HG03378 (cell line): ENCODE data around the gene PIGT.
"Not testable (repeated sequence)": the region's sequence is repeated elsewhere in the genome, so short reads cannot be mapped to it uniquely, and the experiment has no call there.

Source experiments
- ATAC-seq: cut with Tn5 transposase; IDR thresholded peaks from one replicate; pipeline ENCODE4 v1.9.1; 2021; ENCODE audit warnings: mild to moderate bottlenecking, moderate library complexity; ENCODE audit not compliant: unreplicated experiment

PIGT gene

GRCh38 chr20:45462711-45463509, 47.0 kb downstream of the PIGT start:
- no peak for ATAC-seq

- ATAC-seq = no peak
Observed at GRCh38 chr20:45463709-45464108, 47.8 kb downstream of the PIGT start.

- no peak for ATAC-seq
Observed at GRCh38 chr20:45465491-45466266, 49.7 kb downstream of the PIGT start.

GRCh38 chr20:45467172-45467571, 51.2 kb downstream of the PIGT start:
- no peak for ATAC-seq

GRCh38 chr20:45467861-45468260, 51.9 kb downstream of the PIGT start:
- no peak for ATAC-seq

- no peak for ATAC-seq
Observed at GRCh38 chr20:45469336-45470261, 53.7 kb downstream of the PIGT start, which contains the start of gene WFDC2. Gene WFDC2 (plus strand): TSS chr20:45469753. CDS start chr20:45469782, 29 bp downstream.

- no peak for ATAC-seq
Observed at GRCh38 chr20:45470262-45470931, 54.5 kb downstream of the PIGT start.

- ATAC-seq = no peak
Observed at GRCh38 chr20:45470937-45471336, 55.0 kb downstream of the PIGT start.

GRCh38 chr20:45472286-45472685, 56.3 kb downstream of the PIGT start:
- ATAC-seq = not testable (repeated sequence)
